Immature natural killer cell (primary cell): Measurements from ENCODE around the gene SUMF1. TPM values are rescaled to one million over a fixed set of nuclear protein-coding genes. Genes with fewer than 3 reads are reported as not detected.

Source experiments
- DNase-seq, 3 donors: peaks; one replicate each; pipeline ENCODE4 v3.0.0; 2022; ENCODE audit warnings: mixed read lengths in 1 of 3
- H3K27ac Mint-ChIP-seq, 6 donors: one replicate each; pipeline ENCODE4 v1.8.0; 2020; ENCODE audit warnings: mixed read lengths in 6 of 6, mild to moderate bottlenecking in 5 of 6, inconsistent platforms in 4 of 6, moderate library complexity in 3 of 6
- H3K27me3 Mint-ChIP-seq, 3 donors: one replicate each; pipeline ENCODE4 v1.8.0; 2020 to 2021; ENCODE audit warnings: low read depth in 3 of 3, mild to moderate bottlenecking in 3 of 3, mixed read lengths in 3 of 3, moderate library complexity in 3 of 3, inconsistent platforms in 1 of 3
- H3K36me3 Mint-ChIP-seq, 3 donors: one replicate each; pipeline ENCODE4 v1.8.0; 2020; ENCODE audit warnings: mixed read lengths in 3 of 3, inconsistent platforms in 2 of 3, mild to moderate bottlenecking in 2 of 3
- H3K4me1 Mint-ChIP-seq, 2 donors: one replicate each; pipeline ENCODE4 v1.8.0; 2020; ENCODE audit warnings: inconsistent platforms in 2 of 2, mild to moderate bottlenecking in 2 of 2, mixed read lengths in 2 of 2, moderate library complexity in 1 of 2
- H3K4me3 Mint-ChIP-seq, 5 donors: one replicate each; pipeline ENCODE4 v1.8.0; 2020; ENCODE audit warnings: mild to moderate bottlenecking in 5 of 5, mixed read lengths in 5 of 5, inconsistent platforms in 3 of 5, moderate library complexity in 3 of 5
- H3K9me3 Mint-ChIP-seq, 6 donors: one replicate each; pipeline ENCODE4 v1.8.0; 2020; ENCODE audit warnings: mild to moderate bottlenecking in 6 of 6, mixed read lengths in 6 of 6, inconsistent platforms in 4 of 6, moderate library complexity in 3 of 6
- polyA plus RNA-seq, 3 donors: library from polyadenylated mRNA; unstranded; fragments of 300-500 nt; fragmentation: Illumina TruSeq; gene quantifications; one replicate each; pipeline ENCODE4 v1.2.3, GENCODE V29; 2021

The SUMF1 gene
- polyA plus RNA-seq, 3 donors from 2014 or later, result 38.3 to 79.9 (median 43.9) TPM

DNA sequence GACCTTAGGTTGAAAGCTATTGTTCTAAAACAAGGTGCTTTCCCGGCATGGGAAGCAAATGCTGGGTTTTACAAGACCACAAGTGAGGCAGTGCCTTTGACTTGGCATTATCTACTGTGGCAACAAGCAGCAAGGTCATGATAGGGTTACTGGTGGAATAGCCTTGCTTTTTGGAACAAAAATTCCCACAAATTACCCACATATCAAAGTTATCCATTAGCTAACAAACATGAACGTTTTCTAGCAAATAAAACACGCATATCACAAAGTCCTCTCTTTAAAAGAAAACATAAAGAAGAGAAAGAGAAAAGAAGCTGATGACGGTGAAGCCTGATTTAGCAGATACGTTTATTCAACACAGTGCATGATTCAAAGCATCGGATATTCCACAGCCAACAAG, 106.3 kb downstream of the SUMF1 start:
- no peaks in the 10 kb centered on the region for H3K27me3 Mint-ChIP-seq
- no peaks in the 10 kb centered on the region for H3K4me1 Mint-ChIP-seq
- H3K36me3 Mint-ChIP-seq, result peaks cover 3 to 17% (median 6%) of the 10 kb centered on the region in 3 donors
- H3K9me3 Mint-ChIP-seq, result no peaks in the 10 kb centered on the region
- DNase-seq, result no peak
- H3K4me3 Mint-ChIP-seq, result no peak overlapping the region
- H3K27ac Mint-ChIP-seq, result no peak overlapping the region

- Mint-ChIP-seq H3K27me3 (peaks cover 0 to 2% (median 0%) of the 10 kb centered on the region in 3 donors), H3K9me3 (no peaks in the 10 kb centered on the region), H3K27ac (no peak overlapping the region), H3K4me1 (peaks cover 0 to 3% of the 10 kb centered on the region in 2 donors), H3K36me3 (peaks cover 3 to 17% (median 6%) of the 10 kb centered on the region in 3 donors), H3K4me3 (no peak overlapping the region)
- no peak for DNase-seq
Observed at GRCh38 chr3:4359805-4360502, 107.1 kb downstream of the SUMF1 start.

DNA sequence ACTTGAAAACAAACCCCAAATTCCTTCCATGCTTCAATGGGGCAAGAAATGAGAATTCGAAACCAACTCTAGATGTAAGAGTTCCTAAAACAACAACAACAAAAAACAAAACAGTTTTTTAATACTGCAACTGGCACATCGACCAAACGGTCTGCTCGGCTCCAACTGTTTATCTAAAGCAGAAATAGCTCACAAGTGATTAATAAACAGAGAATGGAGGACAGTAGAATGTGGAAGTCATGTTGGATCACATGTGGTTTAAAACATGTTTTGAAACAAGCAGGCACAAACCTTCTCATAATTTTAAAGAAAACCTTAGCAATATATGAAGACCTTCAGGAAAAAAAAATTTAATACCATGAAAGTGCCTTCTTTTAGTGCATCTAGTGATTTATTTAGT, 108.8 kb downstream of the SUMF1 start:
- H3K4me1 Mint-ChIP-seq, result peaks cover 0 to 3% of the 10 kb centered on the region in 2 donors
- H3K9me3 Mint-ChIP-seq, result no peaks in the 10 kb centered on the region
- peaks cover 0 to 2% (median 0%) of the 10 kb centered on the region in 3 donors for H3K27me3 Mint-ChIP-seq
- peaks cover 0 to 17% (median 6%) of the 10 kb centered on the region in 3 donors for H3K36me3 Mint-ChIP-seq
- no peak for DNase-seq
- H3K27ac Mint-ChIP-seq, result peak overlapping the region in 1 of 6 donors; percentile 14
- H3K4me3 Mint-ChIP-seq, result no peak overlapping the region

- H3K4me1 Mint-ChIP-seq, result peaks cover 9 to 11% of the 10 kb centered on the region in 2 donors
- H3K27ac Mint-ChIP-seq, result peak overlapping the region in 1 of 6 donors; percentile 9
- DNase-seq, result no peak
- no peaks in the 10 kb centered on the region for H3K9me3 Mint-ChIP-seq
- no peak overlapping the region for H3K4me3 Mint-ChIP-seq
- H3K36me3 Mint-ChIP-seq, result peaks cover 0 to 17% (median 0%) of the 10 kb centered on the region in 3 donors
- H3K27me3 Mint-ChIP-seq, result peaks cover 0 to 3% (median 2%) of the 10 kb centered on the region in 3 donors
Observed at GRCh38 chr3:4356546-4357410, 110.3 kb downstream of the SUMF1 start.

DNA sequence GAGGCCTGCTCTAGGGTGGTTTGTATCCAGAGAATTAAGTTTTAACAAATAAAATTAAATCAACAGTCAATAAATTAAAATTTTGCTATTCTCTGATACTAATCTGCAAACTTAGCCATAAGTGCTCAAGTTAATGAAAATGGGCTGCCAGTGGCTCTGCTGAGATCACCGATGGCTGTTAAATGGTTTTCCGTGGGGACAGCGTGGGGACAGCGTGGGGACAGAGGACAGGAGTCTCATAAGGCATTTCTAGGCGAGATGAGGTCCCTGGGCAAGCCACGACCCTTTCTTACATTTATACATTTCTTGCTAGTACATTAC, 110.9 kb downstream of the SUMF1 start:
- no peak for DNase-seq
- peaks cover 0 to 6% (median 5%) of the 10 kb centered on the region in 3 donors for H3K27me3 Mint-ChIP-seq
- no peaks in the 10 kb centered on the region for H3K9me3 Mint-ChIP-seq
- H3K4me1 Mint-ChIP-seq, result peaks cover 15 to 17% of the 10 kb centered on the region in 2 donors
- H3K27ac Mint-ChIP-seq, result peak overlapping the region in 1 of 6 donors; percentile 64
- H3K4me3 Mint-ChIP-seq, result no peak overlapping the region
- peaks cover 0 to 13% (median 0%) of the 10 kb centered on the region in 3 donors for H3K36me3 Mint-ChIP-seq

GRCh38 chr3:4355401-4356219, 111.5 kb downstream of the SUMF1 start:
- Mint-ChIP-seq H3K4me1 (peaks cover 20 to 22% of the 10 kb centered on the region in 2 donors), H3K27ac (peak overlapping the region in 3 of 6 donors; percentile 2 to 64 (median 2)), H3K4me3 (no peak overlapping the region), H3K9me3 (no peaks in the 10 kb centered on the region), H3K27me3 (peaks cover 0 to 10% (median 8%) of the 10 kb centered on the region in 3 donors), H3K36me3 (peaks cover 0 to 12% (median 0%) of the 10 kb centered on the region in 3 donors)
- no peak for DNase-seq

DNA sequence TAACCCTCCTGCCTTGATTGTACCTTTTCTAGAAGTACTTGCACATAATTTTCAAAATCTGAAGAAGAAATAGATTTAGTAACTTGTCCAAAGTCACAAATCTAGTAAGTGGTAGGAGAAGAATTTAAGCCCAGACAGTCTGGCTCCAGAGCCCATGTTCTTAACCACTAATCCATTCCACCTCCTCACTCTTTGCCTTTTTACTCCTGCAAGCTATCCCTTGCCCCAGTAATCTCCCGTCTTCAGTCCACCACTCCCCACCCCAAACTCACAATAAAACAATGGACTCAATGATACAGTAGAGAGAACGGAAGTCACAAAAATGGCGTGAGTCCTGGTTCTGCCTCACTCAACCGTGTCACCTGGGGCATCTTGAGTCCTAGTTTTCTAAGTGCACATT, 115.2 kb downstream of the SUMF1 start:
- H3K4me1 Mint-ChIP-seq, result peaks cover 20 to 24% of the 10 kb centered on the region in 2 donors
- no peak for DNase-seq
- peaks cover 0 to 10% (median 8%) of the 10 kb centered on the region in 3 donors for H3K27me3 Mint-ChIP-seq
- H3K36me3 Mint-ChIP-seq, result no peaks in the 10 kb centered on the region
- H3K27ac Mint-ChIP-seq, result peak overlapping the region; percentile 56 to 93 (median 89)
- H3K4me3 Mint-ChIP-seq, result peak overlapping the region; percentile 61 to 80 (median 72)
- no peaks in the 10 kb centered on the region for H3K9me3 Mint-ChIP-seq

DNA sequence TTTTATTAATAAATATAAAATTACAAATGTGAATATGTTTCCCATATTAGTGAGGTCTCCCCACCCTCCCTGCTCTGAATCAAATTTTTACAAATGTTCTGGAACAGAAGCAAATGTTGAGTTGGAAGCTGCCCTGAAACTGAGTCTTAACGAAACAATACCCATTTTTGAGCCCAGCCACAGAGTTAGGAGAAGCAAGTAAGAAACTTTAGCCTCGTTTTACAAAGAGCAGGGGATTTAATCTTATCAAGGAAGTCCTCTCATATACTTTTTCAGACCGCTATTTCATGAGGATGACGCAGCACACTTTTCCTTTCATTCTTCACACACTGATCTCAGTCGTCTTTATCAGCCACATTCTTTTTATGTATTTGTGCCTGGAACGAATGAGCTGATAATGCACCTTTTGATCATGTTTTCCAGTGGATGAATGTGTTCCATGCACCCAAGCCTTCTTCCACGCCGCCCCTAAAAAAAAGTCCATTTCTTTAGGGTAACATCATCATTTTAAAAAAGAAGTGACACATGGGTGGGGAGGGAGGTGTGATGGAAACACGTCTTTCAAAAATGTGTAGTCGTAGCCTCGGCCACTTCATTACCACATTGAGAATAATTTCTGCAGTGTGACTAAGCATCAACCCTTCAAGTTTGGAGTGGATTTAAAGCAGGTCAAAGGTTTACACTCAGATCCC, 115.8 kb downstream of the SUMF1 start:
- Mint-ChIP-seq H3K4me1 (peaks cover 20 to 24% of the 10 kb centered on the region in 2 donors), H3K9me3 (no peaks in the 10 kb centered on the region), H3K27ac (peak overlapping the region; percentile 56 to 93 (median 89)), H3K36me3 (no peaks in the 10 kb centered on the region), H3K4me3 (peak overlapping the region; percentile 61 to 80 (median 72)), H3K27me3 (peaks cover 0 to 10% (median 8%) of the 10 kb centered on the region in 3 donors)
- DNase-seq, result peak; percentile 62 to 67 (median 67)

- peak; percentile 73 to 78 (median 76) for DNase-seq
- Mint-ChIP-seq H3K27ac (peak overlapping the region; percentile 33 to 93 (median 67)), H3K4me3 (peak overlapping the region; percentile 61 to 80 (median 72)), H3K4me1 (peaks cover 20 to 24% of the 10 kb centered on the region in 2 donors), H3K27me3 (peaks cover 0 to 10% (median 8%) of the 10 kb centered on the region in 3 donors), H3K36me3 (no peaks in the 10 kb centered on the region), H3K9me3 (no peaks in the 10 kb centered on the region)
Observed at GRCh38 chr3:4350789-4351163, 116.3 kb downstream of the SUMF1 start.

GRCh38 chr3:4343258-4343657, 123.8 kb downstream of the SUMF1 start:
- no peak overlapping the region for H3K27ac Mint-ChIP-seq
- no peak for DNase-seq
- H3K9me3 Mint-ChIP-seq, result no peaks in the 10 kb centered on the region
- peaks cover 0 to 2% (median 0%) of the 10 kb centered on the region in 3 donors for H3K27me3 Mint-ChIP-seq
- H3K36me3 Mint-ChIP-seq, result peaks cover 0 to 5% (median 0%) of the 10 kb centered on the region in 3 donors
- H3K4me1 Mint-ChIP-seq, result peaks cover 6 to 9% of the 10 kb centered on the region in 2 donors
- no peak overlapping the region for H3K4me3 Mint-ChIP-seq

DNA sequence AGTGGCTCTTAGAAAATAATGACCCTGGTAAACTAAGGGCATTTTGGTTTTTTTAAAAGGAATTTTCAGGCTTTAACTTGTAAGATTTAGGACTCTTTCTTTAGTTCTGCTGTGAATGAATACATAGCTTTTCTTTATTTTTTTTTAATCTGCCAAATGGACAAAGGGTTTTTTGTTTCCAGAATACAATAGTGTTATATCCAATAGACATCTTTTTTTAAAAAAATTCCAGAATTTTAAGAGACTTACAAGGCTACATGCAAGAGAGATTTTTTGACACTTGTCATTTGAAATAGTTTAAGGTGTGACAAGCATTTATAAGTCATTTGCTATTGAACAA, 125.8 kb downstream of the SUMF1 start:
- no peak for DNase-seq
- Mint-ChIP-seq H3K9me3 (no peaks in the 10 kb centered on the region), H3K36me3 (peaks cover 0 to 5% (median 0%) of the 10 kb centered on the region in 3 donors), H3K4me3 (no peak overlapping the region), H3K27ac (no peak overlapping the region), H3K27me3 (peaks cover 0 to 2% (median 0%) of the 10 kb centered on the region in 3 donors), H3K4me1 (peaks cover 6 to 9% of the 10 kb centered on the region in 2 donors)

GRCh38 chr3:4340411-4341335, 126.4 kb downstream of the SUMF1 start:
- Mint-ChIP-seq H3K4me3 (peak overlapping the region in 1 of 5 donors; percentile 51), H3K27ac (no peak overlapping the region), H3K9me3 (no peaks in the 10 kb centered on the region), H3K27me3 (peaks cover 0 to 2% (median 0%) of the 10 kb centered on the region in 3 donors), H3K36me3 (peaks cover 0 to 5% (median 0%) of the 10 kb centered on the region in 3 donors), H3K4me1 (peaks cover 6 to 9% of the 10 kb centered on the region in 2 donors)
- DNase-seq, result no peak
